Measurements from ENCODE around the gene GPR137B.

GPR137B gene

GRCh38 chr1:236206548-236206947 lies 64.2 kb downstream of the GPR137B start:
- DNase-seq = no peak

DNA sequence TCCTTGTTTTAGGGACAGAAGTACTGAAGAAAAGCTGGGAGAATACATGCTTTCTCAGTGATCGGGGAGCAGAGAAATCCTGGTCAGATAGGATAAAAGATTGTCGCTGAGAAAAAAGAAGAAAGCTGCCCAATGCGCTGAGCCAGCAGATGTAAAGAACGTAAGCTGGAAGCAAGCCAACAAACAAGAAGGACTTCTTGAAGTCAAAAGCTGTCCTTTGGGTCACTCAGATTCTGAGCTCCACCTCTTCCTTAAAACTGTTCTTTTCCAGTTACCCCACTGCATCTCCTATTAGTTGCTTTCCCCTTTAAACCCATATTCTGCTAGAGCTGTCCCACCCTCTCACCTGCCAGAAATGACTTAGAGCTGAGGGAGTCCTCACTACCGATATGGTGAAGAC lies 64.8 kb downstream of the GPR137B start:
- DNase-seq = no peak

DNA sequence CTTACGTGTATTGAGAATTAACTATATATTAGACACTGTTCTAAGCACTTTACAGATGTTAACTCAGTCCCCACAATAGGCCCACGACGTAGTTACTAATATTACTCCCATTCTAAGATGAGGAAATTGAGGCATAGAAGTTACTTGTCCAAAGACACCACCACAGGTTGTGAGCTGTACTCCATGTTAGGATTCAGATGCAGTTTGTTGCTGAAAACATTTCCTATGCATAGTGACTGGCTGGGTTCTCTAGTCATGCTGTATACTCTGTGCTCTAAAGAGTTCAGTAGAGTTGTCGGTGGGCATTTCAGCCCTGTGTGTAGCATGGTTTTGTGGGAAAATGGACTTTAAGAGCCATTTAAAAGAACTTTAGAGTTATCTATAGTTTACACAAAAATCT lies 65.2 kb downstream of the GPR137B start:
- no peak for DNase-seq

GRCh38 chr1:236209185-236209584 lies 66.8 kb downstream of the GPR137B start:
- DNase-seq = no peak

- no peak for DNase-seq
Measured at GRCh38 chr1:236209713-236210112, 67.4 kb downstream of the GPR137B start.

- no peak for DNase-seq
Measured at GRCh38 chr1:236211815-236212214, 69.5 kb downstream of the GPR137B start.

GRCh38 chr1:236213534-236213933 lies 71.2 kb downstream of the GPR137B start:
- DNase-seq = no peak

DNA sequence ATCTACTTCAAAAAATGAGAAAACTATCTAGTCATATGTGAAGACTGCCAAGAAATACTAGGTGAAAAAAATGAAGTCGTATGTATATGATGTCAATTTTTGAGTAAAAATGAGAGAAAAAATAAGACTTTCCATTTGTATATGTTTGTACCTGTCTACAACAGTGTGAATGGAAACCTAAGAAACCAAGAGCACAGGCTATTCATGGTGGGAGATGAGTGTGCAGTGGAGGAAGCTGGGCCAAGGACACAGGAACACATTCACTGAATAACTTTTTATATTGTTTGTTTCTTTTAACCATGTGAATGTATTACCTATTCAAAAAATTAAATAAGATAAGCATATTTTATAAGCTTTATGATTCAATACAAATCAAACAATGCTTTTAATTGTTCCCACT lies 72.4 kb downstream of the GPR137B start:
- DNase-seq = no peak

- no peak for DNase-seq
Measured at GRCh38 chr1:236220473-236220872, 78.1 kb downstream of the GPR137B start.

DNA sequence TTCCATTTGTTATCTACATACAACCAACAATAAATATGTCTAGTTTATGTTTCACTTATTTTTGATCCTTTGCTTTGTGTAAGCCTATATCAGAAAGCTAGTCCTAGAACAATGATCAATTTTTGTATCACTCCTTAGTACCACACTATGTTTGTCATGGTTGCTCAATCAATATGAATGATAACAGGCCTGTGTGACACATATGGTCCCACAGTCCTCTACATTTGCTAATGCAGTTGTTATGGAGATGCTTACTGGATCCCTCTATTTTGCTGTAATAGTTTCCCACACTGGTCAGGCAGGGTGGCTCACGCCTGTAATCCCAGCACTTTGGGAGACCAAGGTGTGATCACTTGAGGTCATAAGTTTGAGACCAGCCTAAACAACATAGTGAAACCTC lies 80.3 kb downstream of the GPR137B start:
- no peak for DNase-seq

- no peak for DNase-seq
Measured at GRCh38 chr1:236228411-236228810, 86.1 kb downstream of the GPR137B start.

- DNase-seq = no peak
Measured at GRCh38 chr1:236235116-236235515, 92.8 kb downstream of the GPR137B start.

- no peak for DNase-seq
Measured at GRCh38 chr1:236239092-236239585, 96.8 kb downstream of the GPR137B start.

- DNase-seq = no peak
Measured at GRCh38 chr1:236240675-236241074, 98.3 kb downstream of the GPR137B start.

GRCh38 chr1:236242568-236242967 lies 100.2 kb downstream of the GPR137B start:
- no peak for DNase-seq

- no peak for DNase-seq
Measured at GRCh38 chr1:236247286-236247685, 104.9 kb downstream of the GPR137B start.

GRCh38 chr1:236251587-236251986 lies 109.2 kb downstream of the GPR137B start:
- DNase-seq = no peak

- no peak for DNase-seq
Measured at GRCh38 chr1:236253119-236253518, 110.8 kb downstream of the GPR137B start.

GRCh38 chr1:236253918-236254637 lies 111.7 kb downstream of the GPR137B start:
- DNase-seq = no peak

GRCh38 chr1:236257216-236257615 lies 114.9 kb downstream of the GPR137B start:
- no peak for DNase-seq

GRCh38 chr1:236258114-236258622 lies 115.8 kb downstream of the GPR137B start:
- DNase-seq = no peak

Measured in SW 1271 (cell line).